ENCODE measurements around the gene JAG1.

Gene JAG1

GRCh38 chr20:10681494-10681893 lies 7.7 kb upstream of the JAG1 start:
- ChIA-PET CTCF (no interaction called here), POLR2A (interaction anchor here (0.7 to 2.8 kb wide), 2 partner anchors 7 to 78 kb away, joined by 5 to 17 read pairs; partner anchors contain the start of gene JAG1)
- no peak overlapping the region for H3K4me3 ChIP-seq (ENCODE audit: low read depth, low read length)
- H3K36me3 ChIP-seq (ENCODE audit: control insufficient read depth in 2 of 2, insufficient read depth in 1 of 2, low read length in 2 of 2), result no peaks in the 10 kb centered on the region
- H3K27ac ChIP-seq (ENCODE audit: extremely low read depth, low read depth, low read length), result no peak overlapping the region
- no peaks in the 10 kb centered on the region for H3K9me3 ChIP-seq (ENCODE audit: control insufficient read depth, insufficient read depth, low read depth, low read length)
- no peak for TF ChIP-seq ZNF48 (tag by site-specific recombination; IDR thresholded peaks at IDR 0.05)
- no peak for TF ChIP-seq ZNF211 (tag by site-specific recombination; IDR thresholded peaks at IDR 0.05; ENCODE audit: low read depth)
- TF ChIP-seq FEZF1 (tag by site-specific recombination; IDR thresholded peaks at IDR 0.05), result no peak
- TF ChIP-seq KLF16 (tag by site-specific recombination; IDR thresholded peaks at IDR 0.05), result no peak
- TF ChIP-seq ZNF23 (tag by site-specific recombination; IDR thresholded peaks at IDR 0.05; ENCODE audit: borderline replicate concordance), result no peak
- no peak for TF ChIP-seq ZNF843 (tag by site-specific recombination; IDR thresholded peaks at IDR 0.05)
- TF ChIP-seq OVOL3 (tag by site-specific recombination; IDR thresholded peaks at IDR 0.05), result no peak
- no peak for TF ChIP-seq ZNF626 (tag by site-specific recombination; IDR thresholded peaks at IDR 0.05)
- H3K4me1 ChIP-seq (ENCODE audit: control insufficient read depth, insufficient read depth, low read length), result no peaks in the 10 kb centered on the region

GRCh38 chr20:10680571-10680970 lies 6.8 kb upstream of the JAG1 start:
- POLR2A ChIA-PET, result no interaction called here
- TF ChIP-seq ZNF146 (tag by site-specific recombination; IDR thresholded peaks at IDR 0.05) (no peak), SETDB1 (IDR thresholded peaks at IDR 0.05; ENCODE audit: insufficient read length, low read length) (peak; percentile 29)
- Histone ChIP-seq H3K36me3 (ENCODE audit: control insufficient read depth in 2 of 2, insufficient read depth in 1 of 2, low read length in 2 of 2) (no peaks in the 10 kb centered on the region), H3K9me3 (ENCODE audit: control insufficient read depth, insufficient read depth, low read depth, low read length) (no peaks in the 10 kb centered on the region), H3K4me1 (ENCODE audit: control insufficient read depth, insufficient read depth, low read length) (no peaks in the 10 kb centered on the region), H3K27ac (ENCODE audit: extremely low read depth, low read depth, low read length) (no peak overlapping the region), H3K4me3 (ENCODE audit: low read depth, low read length) (no peak overlapping the region)
- CTCF ChIA-PET, result no interaction called here

- H3K9me3 ChIP-seq (ENCODE audit: control insufficient read depth, insufficient read depth, low read depth, low read length), result no peaks in the 10 kb centered on the region
- CTCF ChIA-PET, result interaction anchor here (1.5 kb wide), 1 partner anchor 17 kb away, joined by 5 read pairs; no protein-coding TSS in a partner anchor
- H3K36me3 ChIP-seq (ENCODE audit: control insufficient read depth in 2 of 2, insufficient read depth in 1 of 2, low read length in 2 of 2), result no peaks in the 10 kb centered on the region
- no peak overlapping the region for H3K4me3 ChIP-seq (ENCODE audit: low read depth, low read length)
- no peak overlapping the region for H3K27ac ChIP-seq (ENCODE audit: extremely low read depth, low read depth, low read length)
- POLR2A ChIA-PET, result interaction anchor here (0.7 kb wide), 1 partner anchor 131 kb away, joined by 3 read pairs; no protein-coding TSS in a partner anchor
- H3K4me1 ChIP-seq (ENCODE audit: control insufficient read depth, insufficient read depth, low read length), result peaks cover 6% of the 10 kb centered on the region; the same call in 1 of the 2 replicates
- TF ChIP-seq SP7 (tag by site-specific recombination; IDR thresholded peaks at IDR 0.05), result no peak
- no peak for TF ChIP-seq ZXDB (tag by site-specific recombination; IDR thresholded peaks at IDR 0.05)
- TF ChIP-seq, protein P1, sequence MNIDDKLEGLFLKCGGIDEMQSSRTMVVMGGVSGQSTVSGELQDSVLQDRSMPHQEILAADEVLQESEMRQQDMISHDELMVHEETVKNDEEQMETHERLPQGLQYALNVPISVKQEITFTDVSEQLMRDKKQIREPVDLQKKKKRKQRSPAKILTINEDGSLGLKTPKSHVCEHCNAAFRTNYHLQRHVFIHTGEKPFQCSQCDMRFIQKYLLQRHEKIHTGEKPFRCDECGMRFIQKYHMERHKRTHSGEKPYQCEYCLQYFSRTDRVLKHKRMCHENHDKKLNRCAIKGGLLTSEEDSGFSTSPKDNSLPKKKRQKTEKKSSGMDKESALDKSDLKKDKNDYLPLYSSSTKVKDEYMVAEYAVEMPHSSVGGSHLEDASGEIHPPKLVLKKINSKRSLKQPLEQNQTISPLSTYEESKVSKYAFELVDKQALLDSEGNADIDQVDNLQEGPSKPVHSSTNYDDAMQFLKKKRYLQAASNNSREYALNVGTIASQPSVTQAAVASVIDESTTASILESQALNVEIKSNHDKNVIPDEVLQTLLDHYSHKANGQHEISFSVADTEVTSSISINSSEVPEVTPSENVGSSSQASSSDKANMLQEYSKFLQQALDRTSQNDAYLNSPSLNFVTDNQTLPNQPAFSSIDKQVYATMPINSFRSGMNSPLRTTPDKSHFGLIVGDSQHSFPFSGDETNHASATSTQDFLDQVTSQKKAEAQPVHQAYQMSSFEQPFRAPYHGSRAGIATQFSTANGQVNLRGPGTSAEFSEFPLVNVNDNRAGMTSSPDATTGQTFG (tag by site-specific recombination; IDR thresholded peaks at IDR 0.05; ENCODE audit: borderline replicate concordance), result no peak
- no peak for TF ChIP-seq ZNF561 (tag by site-specific recombination; IDR thresholded peaks at IDR 0.05; ENCODE audit: borderline replicate concordance)
- TF ChIP-seq ZNF555 (tag by site-specific recombination; conservative IDR thresholded peaks at IDR 0.05), result no peak
- TF ChIP-seq ZNF792 (tag by site-specific recombination; IDR thresholded peaks at IDR 0.05), result no peak
- TF ChIP-seq, protein P2, sequence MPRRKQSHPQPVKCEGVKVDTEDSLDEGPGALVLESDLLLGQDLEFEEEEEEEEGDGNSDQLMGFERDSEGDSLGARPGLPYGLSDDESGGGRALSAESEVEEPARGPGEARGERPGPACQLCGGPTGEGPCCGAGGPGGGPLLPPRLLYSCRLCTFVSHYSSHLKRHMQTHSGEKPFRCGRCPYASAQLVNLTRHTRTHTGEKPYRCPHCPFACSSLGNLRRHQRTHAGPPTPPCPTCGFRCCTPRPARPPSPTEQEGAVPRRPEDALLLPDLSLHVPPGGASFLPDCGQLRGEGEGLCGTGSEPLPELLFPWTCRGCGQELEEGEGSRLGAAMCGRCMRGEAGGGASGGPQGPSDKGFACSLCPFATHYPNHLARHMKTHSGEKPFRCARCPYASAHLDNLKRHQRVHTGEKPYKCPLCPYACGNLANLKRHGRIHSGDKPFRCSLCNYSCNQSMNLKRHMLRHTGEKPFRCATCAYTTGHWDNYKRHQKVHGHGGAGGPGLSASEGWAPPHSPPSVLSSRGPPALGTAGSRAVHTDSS (tag by site-specific recombination; IDR thresholded peaks at IDR 0.05), result no peak
- no peak for TF ChIP-seq RBAK (tag by site-specific recombination; IDR thresholded peaks at IDR 0.05)
- TF ChIP-seq, protein P3, sequence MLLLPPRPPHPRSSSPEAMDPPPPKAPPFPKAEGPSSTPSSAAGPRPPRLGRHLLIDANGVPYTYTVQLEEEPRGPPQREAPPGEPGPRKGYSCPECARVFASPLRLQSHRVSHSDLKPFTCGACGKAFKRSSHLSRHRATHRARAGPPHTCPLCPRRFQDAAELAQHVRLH (tag by site-specific recombination; IDR thresholded peaks at IDR 0.05), result no peak
- no peak for TF ChIP-seq ZNF311 (tag by site-specific recombination; IDR thresholded peaks at IDR 0.05; ENCODE audit: borderline replicate concordance)
- no peak for TF ChIP-seq ZNF623 (tag by site-specific recombination; IDR thresholded peaks at IDR 0.05)
- no peak for TF ChIP-seq ZNF654 (tag by site-specific recombination; IDR thresholded peaks at IDR 0.05; ENCODE audit: low read depth)
- TF ChIP-seq, protein P4, sequence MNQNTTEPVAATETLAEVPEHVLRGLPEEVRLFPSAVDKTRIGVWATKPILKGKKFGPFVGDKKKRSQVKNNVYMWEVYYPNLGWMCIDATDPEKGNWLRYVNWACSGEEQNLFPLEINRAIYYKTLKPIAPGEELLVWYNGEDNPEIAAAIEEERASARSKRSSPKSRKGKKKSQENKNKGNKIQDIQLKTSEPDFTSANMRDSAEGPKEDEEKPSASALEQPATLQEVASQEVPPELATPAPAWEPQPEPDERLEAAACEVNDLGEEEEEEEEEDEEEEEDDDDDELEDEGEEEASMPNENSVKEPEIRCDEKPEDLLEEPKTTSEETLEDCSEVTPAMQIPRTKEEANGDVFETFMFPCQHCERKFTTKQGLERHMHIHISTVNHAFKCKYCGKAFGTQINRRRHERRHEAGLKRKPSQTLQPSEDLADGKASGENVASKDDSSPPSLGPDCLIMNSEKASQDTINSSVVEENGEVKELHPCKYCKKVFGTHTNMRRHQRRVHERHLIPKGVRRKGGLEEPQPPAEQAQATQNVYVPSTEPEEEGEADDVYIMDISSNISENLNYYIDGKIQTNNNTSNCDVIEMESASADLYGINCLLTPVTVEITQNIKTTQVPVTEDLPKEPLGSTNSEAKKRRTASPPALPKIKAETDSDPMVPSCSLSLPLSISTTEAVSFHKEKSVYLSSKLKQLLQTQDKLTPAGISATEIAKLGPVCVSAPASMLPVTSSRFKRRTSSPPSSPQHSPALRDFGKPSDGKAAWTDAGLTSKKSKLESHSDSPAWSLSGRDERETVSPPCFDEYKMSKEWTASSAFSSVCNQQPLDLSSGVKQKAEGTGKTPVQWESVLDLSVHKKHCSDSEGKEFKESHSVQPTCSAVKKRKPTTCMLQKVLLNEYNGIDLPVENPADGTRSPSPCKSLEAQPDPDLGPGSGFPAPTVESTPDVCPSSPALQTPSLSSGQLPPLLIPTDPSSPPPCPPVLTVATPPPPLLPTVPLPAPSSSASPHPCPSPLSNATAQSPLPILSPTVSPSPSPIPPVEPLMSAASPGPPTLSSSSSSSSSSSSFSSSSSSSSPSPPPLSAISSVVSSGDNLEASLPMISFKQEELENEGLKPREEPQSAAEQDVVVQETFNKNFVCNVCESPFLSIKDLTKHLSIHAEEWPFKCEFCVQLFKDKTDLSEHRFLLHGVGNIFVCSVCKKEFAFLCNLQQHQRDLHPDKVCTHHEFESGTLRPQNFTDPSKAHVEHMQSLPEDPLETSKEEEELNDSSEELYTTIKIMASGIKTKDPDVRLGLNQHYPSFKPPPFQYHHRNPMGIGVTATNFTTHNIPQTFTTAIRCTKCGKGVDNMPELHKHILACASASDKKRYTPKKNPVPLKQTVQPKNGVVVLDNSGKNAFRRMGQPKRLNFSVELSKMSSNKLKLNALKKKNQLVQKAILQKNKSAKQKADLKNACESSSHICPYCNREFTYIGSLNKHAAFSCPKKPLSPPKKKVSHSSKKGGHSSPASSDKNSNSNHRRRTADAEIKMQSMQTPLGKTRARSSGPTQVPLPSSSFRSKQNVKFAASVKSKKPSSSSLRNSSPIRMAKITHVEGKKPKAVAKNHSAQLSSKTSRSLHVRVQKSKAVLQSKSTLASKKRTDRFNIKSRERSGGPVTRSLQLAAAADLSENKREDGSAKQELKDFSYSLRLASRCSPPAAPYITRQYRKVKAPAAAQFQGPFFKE (tag by site-specific recombination; IDR thresholded peaks at IDR 0.05; ENCODE audit: borderline replicate concordance), result no peak
Observed at GRCh38 chr20:10679269-10679668, 5.5 kb upstream of the JAG1 start.

Measured in HEK293 (cell line).